Activated naive CD8-positive, alpha-beta T cell treated with anti-CD3 and anti-CD28 coated beads, Interleukin-2, amount 50 U/mL, for 16 hours (primary cell): ENCODE measurements around the gene STARD3.

ENCODE experiments used
- DNase-seq: peaks from one replicate; pipeline ENCODE4 v3.0.0-alpha.2; 2020; ENCODE audit warnings: low read depth, low spot score

Gene STARD3

DNA sequence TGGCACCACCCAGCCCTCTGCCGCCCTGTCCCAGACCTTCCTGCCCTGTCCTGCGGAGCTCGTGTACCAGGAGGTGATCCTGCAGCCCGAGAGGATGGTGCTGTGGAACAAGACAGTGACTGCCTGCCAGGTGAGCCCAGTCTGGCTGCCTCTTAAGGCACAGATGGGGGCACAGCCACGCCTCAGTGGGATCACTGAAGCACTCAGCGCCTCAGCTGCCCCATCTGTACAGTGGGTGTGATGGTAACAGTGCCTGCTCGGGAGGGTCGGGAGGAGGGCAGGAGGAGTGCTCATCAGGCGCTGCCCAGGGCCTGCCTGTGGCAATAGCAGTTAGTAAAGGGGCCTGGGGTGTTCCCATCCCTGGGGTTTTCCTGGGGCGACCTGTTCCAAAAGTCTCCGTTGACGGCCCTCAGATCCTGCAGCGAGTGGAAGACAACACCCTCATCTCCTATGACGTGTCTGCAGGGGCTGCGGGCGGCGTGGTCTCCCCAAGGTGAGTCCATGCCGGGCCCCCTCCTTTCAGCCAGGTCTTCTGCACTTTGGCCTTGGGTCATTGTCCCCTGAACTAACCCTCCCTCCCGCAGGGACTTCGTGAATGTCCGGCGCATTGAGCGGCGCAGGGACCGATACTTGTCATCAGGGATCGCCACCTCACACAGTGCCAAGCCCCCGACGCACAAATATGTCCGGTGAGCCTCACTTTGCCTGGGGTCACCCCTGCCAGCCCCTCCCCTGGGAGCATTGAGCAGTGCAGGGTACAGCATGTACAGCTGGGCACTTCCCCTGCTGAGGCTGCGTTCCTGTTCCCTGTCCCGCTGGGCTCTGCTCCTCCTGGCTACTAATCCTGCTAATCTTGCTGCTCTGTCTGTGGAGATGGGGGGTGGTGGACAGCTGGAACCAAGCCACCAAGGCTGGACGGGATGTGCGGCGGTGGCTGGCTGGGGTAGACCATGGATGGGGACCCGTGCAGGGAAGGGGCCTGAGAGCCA is 23.7 kb downstream of the STARD3 start:
- DNase-seq = no peak

- no peak for DNase-seq
Measured at GRCh38 chr17:39661744-39662541, 25.0 kb downstream of the STARD3 start.

GRCh38 chr17:39662551-39663339 is 25.8 kb downstream of the STARD3 start:
- no peak for DNase-seq

- DNase-seq = no peak
Measured at GRCh38 chr17:39663340-39663687, 26.4 kb downstream of the STARD3 start.

DNA sequence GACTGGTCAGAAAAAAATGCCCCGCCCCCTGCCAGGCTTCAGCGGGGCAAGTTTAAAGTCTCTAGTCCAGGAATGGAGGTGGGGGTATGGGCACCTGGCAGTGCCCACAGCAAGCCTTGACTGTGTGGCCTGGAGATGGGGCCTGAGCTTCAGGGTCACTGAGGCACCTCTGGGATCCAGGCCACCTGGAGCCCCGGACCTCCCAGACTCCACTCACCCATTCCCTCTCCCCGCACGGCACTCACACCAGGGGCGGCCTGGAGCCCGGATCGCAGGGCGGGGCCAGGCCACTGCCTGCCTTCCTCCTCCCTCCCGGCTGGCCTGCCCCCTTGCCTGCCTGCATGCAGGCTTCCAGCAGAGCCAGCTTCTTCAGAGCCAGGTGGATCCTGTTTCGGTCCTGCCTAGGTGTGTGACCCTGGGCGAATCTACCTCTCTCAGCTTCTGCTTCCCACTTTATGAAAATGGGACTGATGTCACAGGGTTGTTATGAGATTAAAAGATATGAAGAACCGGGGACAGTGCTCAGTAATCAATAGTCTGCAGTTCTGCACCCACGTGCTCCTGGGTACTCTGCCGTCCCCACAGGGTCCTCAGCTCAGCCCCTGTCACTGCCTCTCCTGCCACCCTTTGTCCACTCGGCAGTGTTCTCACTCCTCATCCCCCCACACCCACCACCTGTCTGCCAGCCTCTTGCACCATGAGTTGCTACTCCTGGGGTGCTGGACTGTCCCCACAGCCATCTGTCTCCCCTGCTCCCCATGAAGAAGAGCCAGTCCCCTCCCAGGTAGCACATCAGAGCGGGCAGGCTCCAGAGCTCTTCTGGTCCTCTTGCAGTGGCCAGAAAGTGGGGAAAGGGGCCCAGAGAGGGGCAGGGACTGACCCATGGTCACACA is 27.0 kb downstream of the STARD3 start:
- no peak for DNase-seq

DNA sequence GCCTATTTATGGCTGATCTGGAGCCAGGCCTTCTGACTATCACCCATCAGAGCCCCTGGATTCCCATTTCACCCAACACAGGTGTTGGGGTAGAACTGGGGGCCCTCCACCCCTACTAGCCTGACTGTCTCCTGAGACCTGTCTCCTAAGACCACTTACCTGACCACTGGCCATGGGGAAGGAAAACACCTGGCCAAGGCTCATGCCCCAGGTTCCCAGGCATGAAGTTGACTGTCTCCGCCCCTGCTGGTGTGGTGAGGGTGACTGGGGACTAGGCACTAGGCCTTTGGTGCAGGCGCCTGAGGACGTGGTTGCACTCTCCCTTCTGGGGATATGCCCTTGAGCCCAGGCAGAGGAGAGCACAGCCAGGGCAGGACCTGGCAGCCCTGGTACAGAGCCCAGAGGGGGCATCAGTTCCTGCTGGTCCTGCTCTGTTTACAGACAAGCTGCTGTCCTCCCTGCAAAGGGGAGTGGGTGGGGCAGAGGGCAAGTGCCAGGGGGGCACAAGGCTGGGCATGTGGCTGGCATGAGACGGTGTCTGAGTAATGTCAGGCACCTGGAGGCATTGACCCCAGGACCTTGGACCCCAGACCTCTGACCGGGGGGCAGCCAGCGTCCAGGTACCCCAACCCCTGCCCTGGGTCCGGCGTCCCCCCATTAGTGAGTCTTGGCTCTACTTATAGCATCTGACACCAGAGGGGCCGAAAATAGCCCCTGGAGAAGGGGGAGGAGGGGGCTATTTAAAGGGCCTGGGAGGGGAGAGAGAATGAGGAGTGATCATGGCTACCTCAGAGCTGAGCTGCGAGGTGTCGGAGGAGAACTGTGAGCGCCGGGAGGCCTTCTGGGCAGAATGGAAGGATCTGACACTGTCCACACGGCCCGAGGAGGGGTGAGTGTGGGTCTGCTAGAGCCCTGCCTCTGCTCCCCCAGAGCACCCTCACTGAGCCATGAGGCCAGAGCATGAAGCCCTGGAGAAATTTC is 27.9 kb downstream of the STARD3 start, which contains the start of gene TCAP:
Gene TCAP, plus strand, starts transcription at position 769 of the 981 bp plus-strand sequence. Its CDS starts 11 bp downstream, at position 780.
- no peak for DNase-seq

DNA sequence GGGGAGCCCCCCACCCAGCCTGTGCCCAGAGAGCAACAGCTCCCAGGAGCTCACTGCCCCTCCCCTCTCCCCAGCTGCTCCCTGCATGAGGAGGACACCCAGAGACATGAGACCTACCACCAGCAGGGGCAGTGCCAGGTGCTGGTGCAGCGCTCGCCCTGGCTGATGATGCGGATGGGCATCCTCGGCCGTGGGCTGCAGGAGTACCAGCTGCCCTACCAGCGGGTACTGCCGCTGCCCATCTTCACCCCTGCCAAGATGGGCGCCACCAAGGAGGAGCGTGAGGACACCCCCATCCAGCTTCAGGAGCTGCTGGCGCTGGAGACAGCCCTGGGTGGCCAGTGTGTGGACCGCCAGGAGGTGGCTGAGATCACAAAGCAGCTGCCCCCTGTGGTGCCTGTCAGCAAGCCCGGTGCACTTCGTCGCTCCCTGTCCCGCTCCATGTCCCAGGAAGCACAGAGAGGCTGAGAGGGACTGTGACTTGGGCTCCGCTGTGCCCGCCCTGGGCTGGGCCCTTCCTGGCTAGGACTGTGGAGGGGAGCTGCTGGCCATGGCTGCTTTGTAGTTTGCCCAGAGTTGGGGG is 28.8 kb downstream of the STARD3 start:
- DNase-seq = no peak

GRCh38 chr17:39666231-39666600 is 29.3 kb downstream of the STARD3 start:
- no peak for DNase-seq

DNA sequence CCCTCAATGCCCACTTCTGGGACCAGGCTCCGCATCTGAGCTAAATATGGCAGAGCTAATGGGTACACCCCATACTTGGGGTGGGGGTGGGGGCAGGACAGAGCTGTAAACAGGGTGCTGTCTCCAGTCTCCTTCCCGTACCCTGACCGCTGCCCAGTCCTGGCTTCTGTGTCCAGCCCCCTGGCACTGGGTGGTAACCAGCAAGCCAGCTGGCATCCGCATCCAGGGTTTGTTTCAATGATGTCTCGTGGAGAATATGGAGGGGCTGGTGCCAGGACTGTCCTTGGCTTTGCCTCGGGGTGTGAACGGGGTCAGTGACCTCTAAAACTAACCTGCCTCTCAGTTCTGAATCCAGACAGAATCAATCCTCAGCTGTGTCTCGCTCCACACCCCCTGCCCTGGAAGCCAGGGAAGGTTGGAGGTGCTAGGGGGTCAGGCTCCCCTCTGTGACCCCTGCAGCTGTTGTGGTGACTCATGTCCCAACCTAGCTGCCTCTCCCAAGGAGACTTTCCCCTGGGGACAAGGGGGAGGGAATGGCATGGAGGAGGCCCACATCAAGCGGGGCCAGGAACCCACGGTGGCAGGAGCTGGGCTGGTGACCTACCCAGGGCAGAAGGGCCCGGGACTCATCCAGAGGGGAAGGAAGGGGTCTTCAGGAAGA is 29.8 kb downstream of the STARD3 start:
- DNase-seq = no peak

- DNase-seq = no peak
Measured at GRCh38 chr17:39667262-39667944, 30.5 kb downstream of the STARD3 start.

DNA sequence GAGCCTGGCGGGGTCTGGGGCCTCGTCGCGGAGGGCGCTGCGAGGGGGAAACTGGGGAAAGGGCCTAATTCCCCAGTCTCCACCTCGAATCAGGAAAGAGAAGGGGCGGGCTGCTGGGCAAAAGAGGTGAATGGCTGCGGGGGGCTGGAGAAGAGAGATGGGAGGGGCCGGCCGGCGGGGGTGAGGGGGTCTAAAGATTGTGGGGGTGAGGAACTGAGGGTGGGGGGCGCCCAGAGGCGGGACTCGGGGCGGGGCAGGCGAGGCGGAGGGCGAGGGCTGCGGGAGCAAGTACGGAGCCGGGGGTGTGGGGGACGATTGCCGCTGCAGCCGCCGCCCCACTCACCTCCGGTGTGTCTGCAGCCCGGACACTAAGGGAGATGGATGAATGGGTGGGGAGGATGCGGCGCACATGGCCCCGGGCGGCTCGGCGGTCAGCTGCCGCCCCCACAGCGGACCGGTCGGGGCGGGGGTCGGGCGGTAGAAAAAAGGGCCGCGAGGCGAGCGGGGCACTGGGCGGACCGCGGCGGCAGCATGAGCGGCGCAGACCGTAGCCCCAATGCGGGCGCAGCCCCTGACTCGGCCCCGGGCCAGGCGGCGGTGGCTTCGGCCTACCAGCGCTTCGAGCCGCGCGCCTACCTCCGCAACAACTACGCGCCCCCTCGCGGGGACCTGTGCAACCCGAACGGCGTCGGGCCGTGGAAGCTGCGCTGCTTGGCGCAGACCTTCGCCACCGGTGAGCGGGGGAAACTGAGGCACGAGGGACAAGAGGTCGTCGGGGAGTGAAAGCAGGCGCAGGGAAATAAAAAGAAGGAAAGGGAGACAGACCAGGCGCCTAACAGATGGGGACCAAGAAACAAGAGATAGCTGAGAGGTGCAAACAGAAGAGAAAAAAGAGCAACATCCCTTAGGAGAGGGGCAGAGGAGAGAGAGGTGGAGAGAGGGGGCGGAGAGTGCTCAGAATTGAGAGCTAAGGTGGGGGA is 31.3 kb downstream of the STARD3 start, which contains the start of gene PNMT:
Gene PNMT, plus strand, starts transcription at position 509 of the 980 bp plus-strand sequence. Its CDS starts 23 bp downstream, at position 532.
- DNase-seq = peak; percentile 49

DNA sequence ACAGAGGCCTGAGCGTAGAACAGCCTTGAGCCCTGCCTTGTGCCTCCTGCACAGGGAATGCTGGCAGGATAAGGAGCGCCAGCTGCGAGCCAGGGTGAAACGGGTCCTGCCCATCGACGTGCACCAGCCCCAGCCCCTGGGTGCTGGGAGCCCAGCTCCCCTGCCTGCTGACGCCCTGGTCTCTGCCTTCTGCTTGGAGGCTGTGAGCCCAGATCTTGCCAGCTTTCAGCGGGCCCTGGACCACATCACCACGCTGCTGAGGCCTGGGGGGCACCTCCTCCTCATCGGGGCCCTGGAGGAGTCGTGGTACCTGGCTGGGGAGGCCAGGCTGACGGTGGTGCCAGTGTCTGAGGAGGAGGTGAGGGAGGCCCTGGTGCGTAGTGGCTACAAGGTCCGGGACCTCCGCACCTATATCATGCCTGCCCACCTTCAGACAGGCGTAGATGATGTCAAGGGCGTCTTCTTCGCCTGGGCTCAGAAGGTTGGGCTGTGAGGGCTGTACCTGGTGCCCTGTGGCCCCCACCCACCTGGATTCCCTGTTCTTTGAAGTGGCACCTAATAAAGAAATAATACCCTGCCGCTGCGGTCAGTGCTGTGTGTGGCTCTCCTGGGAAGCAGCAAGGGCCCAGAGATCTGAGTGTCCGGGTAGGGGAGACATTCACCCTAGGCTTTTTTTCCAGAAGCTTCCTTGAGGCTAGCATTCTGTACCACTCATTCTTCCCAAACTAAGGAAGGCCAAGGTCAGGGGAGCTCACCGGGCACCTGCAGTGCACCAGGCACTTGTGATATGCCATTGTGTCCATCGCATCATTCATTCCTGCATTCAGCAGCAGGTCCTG is 33.2 kb downstream of the STARD3 start:
- no peak for DNase-seq

GRCh38 chr17:39670746-39671145 is 33.8 kb downstream of the STARD3 start:
- DNase-seq = no peak

GRCh38 chr17:39671651-39672521 is 34.9 kb downstream of the STARD3 start:
- DNase-seq = no peak
